ENCODE results near the gene PCSK5. TPM values are rescaled to one million over a fixed set of nuclear protein-coding genes. Genes with fewer than 3 reads are reported as not detected.

PCSK5 gene
- total and polyA plus RNA-seq, 2 of the 8 experiments (the other 6 are each of a cell fraction or from before 2014, with no cell fraction given) = 5.5 to 10.7 TPM

- TF ChIP-seq USF2 (IDR thresholded peaks at IDR 0.05; ENCODE audit: low read length) = no peak
Measured at GRCh38 chr9:76115982-76116646, 225.6 kb downstream of the PCSK5 start (continued).
